Prostate gland (tissue), 2 donors: ENCODE measurements around the gene GCLM. TPM values are rescaled to one million over a fixed set of nuclear protein-coding genes. Genes with fewer than 3 reads are reported as not detected.

ENCODE experiments used
- DNase-seq: peaks from one replicate; pipeline ENCODE4 v3.0.0-alpha.2; 2019; ENCODE audit warnings: low spot score
- H3K27ac ChIP-seq, 2 donors: fragments of 200-600 bp; sonication (generic); 2 replicates each; pipeline ENCODE4 v1.5.1; 2017 to 2019
- H3K27me3 ChIP-seq: fragments of 200-600 bp; sonication (generic); replicated peaks from 2 replicates; pipeline ENCODE4 v1.5.1; 2019; ENCODE audit not compliant: insufficient read depth
- H3K36me3 ChIP-seq, 2 donors: fragments of 200-600 bp; sonication (generic); 1 replicate in 1 of 2; 2 replicates in 1 of 2; pipeline versions ENCODE4 v1.5.1 to v1.8.1; 2017 to 2019
- H3K4me1 ChIP-seq: fragments of 200-600 bp; sonication (generic); replicated peaks from 2 replicates; pipeline ENCODE4 v1.5.1; 2019
- H3K4me3 ChIP-seq, 2 donors: fragments of 200-600 bp; sonication (generic); 2 replicates each; pipeline ENCODE4 v1.5.1; 2017 to 2019
- H3K9me3 ChIP-seq: fragments of 200-600 bp; sonication (generic); 2 replicates; pipeline ENCODE4 v1.5.1; 2017
- POLR2A ChIP-seq: fragments of 450-650 bp; IDR thresholded peaks from one replicate; pipeline ENCODE4 v1.6.1; 2016; ENCODE audit warnings: antibody characterized with exemption, mild to moderate bottlenecking
- POLR2AphosphoS5 ChIP-seq: sonication (generic); formaldehyde crosslinking; IDR thresholded peaks from one replicate; pipeline ENCODE4 v1.6.1; 2017; ENCODE audit warnings: antibody characterized with exemption
- WGBS: methylation state at CpG from one replicate; pipeline ENCODE4 v1.1.5; 2018; 5-methylcytosine and 5-hydroxymethylcytosine counted together
- intact Hi-C: fragments of 100-400 bp; cut with DNase I; formaldehyde crosslinking; loops from one replicate; pipeline ENCODE4 v1.14.2; 2022
- total RNA-seq, 2 donors: library from RNA; depleted of rRNA; stranded (reverse); fragments of >200 nt; gene quantifications; one replicate each; pipeline ENCODE4 v1.1.0, GENCODE V29; 2016
- TF ChIP-seq, protein P1 (sequence below), 4 experiments: fragments of 200-600 bp in 2 of 4; fragments of 450-650 bp in 2 of 4; sonication (generic) in 2 of 4; IDR thresholded peaks; 1 replicate in 3 of 4; 2 replicates in 1 of 4; pipeline ENCODE4 v1.5.1; 2016 to 2019; ENCODE audit warnings: antibody characterized with exemption in 4 of 4, mild to moderate bottlenecking in 2 of 4, moderate library complexity in 2 of 4

The GCLM gene
- total RNA-seq, 2 donors from 2014 or later: 6.5 to 14.1 TPM

DNA sequence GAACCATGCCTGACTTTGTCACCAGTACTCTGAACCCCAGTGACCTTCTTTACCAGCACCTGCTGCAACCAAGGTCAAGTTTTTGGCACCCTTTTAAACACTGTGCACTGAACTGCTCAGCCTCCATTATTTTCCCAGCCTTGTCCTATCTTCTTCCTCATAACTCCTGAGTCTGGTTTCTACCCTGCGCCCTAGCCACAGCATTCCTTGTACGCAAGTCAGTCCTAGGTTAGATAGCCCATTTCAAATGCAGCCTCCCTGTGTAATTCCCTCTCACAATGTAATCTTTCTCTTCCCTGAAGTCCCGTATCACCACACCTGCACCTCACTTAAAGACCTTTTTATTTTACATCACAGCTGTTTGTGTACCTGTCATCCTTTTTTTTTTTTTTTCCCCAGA, 67.5 kb downstream of the GCLM start:
- Histone ChIP-seq H3K27me3 (no peaks in the 10 kb centered on the region), H3K27ac (no peak overlapping the region), H3K9me3 (no peaks in the 10 kb centered on the region), H3K4me3 (no peak overlapping the region), H3K4me1 (no peaks in the 10 kb centered on the region), H3K36me3 (no peaks in the 10 kb centered on the region)
- 93% methylated on average over 3 of the region's 3 CpGs for WGBS
- no peak for DNase-seq
- TF ChIP-seq POLR2A (no peak), POLR2AphosphoS5 (no peak)
- TF ChIP-seq, protein P1, sequence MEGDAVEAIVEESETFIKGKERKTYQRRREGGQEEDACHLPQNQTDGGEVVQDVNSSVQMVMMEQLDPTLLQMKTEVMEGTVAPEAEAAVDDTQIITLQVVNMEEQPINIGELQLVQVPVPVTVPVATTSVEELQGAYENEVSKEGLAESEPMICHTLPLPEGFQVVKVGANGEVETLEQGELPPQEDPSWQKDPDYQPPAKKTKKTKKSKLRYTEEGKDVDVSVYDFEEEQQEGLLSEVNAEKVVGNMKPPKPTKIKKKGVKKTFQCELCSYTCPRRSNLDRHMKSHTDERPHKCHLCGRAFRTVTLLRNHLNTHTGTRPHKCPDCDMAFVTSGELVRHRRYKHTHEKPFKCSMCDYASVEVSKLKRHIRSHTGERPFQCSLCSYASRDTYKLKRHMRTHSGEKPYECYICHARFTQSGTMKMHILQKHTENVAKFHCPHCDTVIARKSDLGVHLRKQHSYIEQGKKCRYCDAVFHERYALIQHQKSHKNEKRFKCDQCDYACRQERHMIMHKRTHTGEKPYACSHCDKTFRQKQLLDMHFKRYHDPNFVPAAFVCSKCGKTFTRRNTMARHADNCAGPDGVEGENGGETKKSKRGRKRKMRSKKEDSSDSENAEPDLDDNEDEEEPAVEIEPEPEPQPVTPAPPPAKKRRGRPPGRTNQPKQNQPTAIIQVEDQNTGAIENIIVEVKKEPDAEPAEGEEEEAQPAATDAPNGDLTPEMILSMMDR (IDR thresholded peaks at IDR 0.05): no peak
- intact Hi-C loops: loop anchor here (10.0 kb wide), 1 partner anchor 767 kb away; the partner anchor contains the start of gene MTF2

DNA sequence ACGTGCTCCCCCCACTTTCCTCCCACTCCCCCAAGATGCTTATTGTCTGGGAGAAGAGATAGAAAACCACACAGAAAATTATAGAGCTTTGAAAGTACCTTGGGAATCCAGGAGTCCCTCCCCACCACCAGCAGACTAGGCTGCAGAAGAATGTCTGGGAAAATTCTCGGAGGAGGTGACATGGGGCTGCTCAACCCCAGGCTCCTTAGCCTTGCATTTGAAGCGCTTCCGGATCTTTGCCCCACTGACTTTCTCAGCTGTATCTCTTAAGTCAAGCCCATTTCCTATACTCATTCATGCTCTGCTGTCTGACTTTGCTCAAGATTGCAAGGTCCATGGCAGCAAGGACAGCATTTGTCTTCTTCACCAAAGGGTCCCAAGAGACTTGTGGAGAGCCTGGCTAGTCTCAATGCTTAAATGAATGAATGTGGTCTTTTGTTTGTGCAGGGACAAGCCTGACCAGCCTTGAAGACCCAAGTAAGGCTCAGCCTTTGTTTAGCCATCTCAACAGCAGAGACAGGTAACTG, 68.2 kb downstream of the GCLM start:
- DNase-seq: no peak
- Histone ChIP-seq H3K36me3 (no peaks in the 10 kb centered on the region), H3K9me3 (no peaks in the 10 kb centered on the region), H3K27ac (no peak overlapping the region), H3K27me3 (no peaks in the 10 kb centered on the region), H3K4me1 (no peaks in the 10 kb centered on the region), H3K4me3 (no peak overlapping the region)
- intact Hi-C loops: loop anchor here (10.0 kb wide), 1 partner anchor 766 kb away; the partner anchor contains the start of gene MTF2
- TF ChIP-seq POLR2AphosphoS5 (no peak), POLR2A (no peak)
- TF ChIP-seq, protein P1 (IDR thresholded peaks at IDR 0.05): no peak
- WGBS: 91% methylated on average over 4 of the region's 4 CpGs

DNA sequence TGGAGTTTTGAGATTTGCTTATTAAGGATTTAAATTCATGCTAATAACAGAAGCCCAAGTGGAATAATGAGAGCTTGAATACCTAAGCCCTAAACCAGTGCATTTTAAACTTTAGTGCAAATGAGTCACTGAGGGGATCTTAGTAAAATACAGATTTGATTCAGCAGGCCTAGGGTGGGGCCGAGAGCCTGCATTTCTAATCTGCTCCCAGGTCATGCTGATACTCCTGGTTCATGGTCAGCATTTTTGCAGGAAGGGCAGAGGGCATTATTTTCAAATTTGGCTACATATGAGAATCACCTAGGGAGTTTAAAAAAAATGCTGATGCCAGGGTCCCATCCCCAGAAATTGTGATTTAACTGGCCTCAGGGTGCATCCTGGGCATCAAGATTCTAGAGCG, 69.5 kb downstream of the GCLM start:
- no peaks in the 10 kb centered on the region for H3K4me1 ChIP-seq
- no peak overlapping the region for H3K4me3 ChIP-seq
- H3K9me3 ChIP-seq: no peaks in the 10 kb centered on the region
- no peaks in the 10 kb centered on the region for H3K27me3 ChIP-seq
- intact Hi-C loops: loop anchor here (10.0 kb wide), 1 partner anchor 765 kb away; the partner anchor contains the start of gene MTF2
- TF ChIP-seq POLR2A (no peak), POLR2AphosphoS5 (no peak)
- TF ChIP-seq, protein P1 (IDR thresholded peaks at IDR 0.05): no peak
- DNase-seq: no peak
- 94% methylated on average over 2 of the region's 2 CpGs for WGBS
- H3K27ac ChIP-seq: no peak overlapping the region
- no peaks in the 10 kb centered on the region for H3K36me3 ChIP-seq

DNA sequence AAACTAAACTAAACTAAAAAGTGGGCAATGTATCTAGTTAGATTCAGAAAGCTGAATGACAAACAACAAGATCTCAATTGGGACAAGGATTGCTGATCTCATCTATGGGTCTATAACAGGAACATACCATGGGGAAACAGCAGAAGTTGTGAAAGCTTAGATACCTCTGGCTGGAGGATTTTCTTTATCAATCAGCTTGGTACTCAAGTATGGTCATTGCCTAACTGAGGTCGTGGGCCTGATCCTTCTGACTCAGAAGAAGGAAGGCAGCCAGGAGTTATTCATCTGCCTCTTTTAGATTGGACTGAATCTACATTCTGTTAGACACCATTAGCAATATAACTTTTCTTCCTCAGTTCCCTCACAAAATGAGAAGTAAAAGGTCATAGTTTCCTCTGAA, 69.9 kb downstream of the GCLM start:
- intact Hi-C loops: no loop called here

DNA sequence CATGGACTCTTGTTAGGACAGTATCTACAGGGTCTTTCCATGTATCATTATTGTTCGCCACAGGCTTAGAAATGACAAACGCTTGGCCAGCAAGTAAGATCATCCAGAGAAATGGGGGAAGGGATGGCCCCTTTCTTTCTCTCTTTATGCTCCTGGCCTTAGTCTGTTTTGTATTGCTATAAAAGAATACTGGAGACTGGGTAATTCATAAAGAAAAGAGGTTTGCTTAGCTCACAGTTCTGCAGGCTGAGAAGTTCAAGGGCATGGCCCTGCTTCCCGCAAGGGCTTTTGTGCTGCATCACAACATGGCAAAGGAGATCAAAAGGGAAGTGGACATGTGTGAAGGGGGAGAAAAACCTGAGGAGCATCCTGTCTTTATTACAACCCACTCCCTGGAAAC, 71.3 kb downstream of the GCLM start:
- no peaks in the 10 kb centered on the region for H3K27me3 ChIP-seq
- DNase-seq: no peak
- no peak overlapping the region for H3K4me3 ChIP-seq
- no peaks in the 10 kb centered on the region for H3K4me1 ChIP-seq
- TF ChIP-seq POLR2AphosphoS5: no peak
- no peak for TF ChIP-seq POLR2A
- TF ChIP-seq, protein P1 (IDR thresholded peaks at IDR 0.05): no peak
- intact Hi-C loops: no loop called here
- no peaks in the 10 kb centered on the region for H3K9me3 ChIP-seq
- WGBS: 97% methylated on average over 3 of the region's 3 CpGs
- no peaks in the 10 kb centered on the region for H3K36me3 ChIP-seq
- no peak overlapping the region for H3K27ac ChIP-seq

More for the DNA sequence above, 69.9 kb downstream of the GCLM start:
- H3K36me3 ChIP-seq: no peaks in the 10 kb centered on the region
- no peaks in the 10 kb centered on the region for H3K9me3 ChIP-seq
- H3K27me3 ChIP-seq: no peaks in the 10 kb centered on the region
- WGBS: 68% methylated on average over 1 of the region's 1 CpG
- H3K4me3 ChIP-seq: no peak overlapping the region
- no peak for DNase-seq
- no peak overlapping the region for H3K27ac ChIP-seq
- H3K4me1 ChIP-seq: no peaks in the 10 kb centered on the region
- TF ChIP-seq POLR2AphosphoS5 (no peak), POLR2A (no peak)
- TF ChIP-seq, protein P1 (IDR thresholded peaks at IDR 0.05): no peak
